Measurements from ENCODE around the gene RIMBP2.

Gene RIMBP2

DNA sequence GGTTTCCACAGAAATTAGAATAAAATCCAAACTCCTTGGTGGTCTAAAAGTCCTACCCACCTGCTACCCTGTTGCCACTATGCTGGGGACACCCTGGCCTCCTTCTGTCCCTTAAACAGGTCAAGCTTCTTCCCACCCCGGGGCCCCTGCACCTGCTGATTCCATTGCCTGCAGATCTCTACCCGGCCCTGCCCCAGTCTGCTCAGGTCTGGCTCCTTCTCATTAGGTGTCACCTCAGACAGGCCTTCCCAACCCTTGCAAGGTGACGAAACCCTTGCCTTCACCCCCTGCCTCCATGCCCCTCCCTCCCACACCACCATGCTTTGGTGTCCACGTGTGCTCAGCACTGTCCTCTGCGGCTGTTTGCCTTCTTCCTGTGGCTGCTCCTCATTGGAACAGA is 207.8 kb downstream of the RIMBP2 start:
- DNase-seq (ENCODE audit: low spot score) = no peak
- Histone ChIP-seq H3K27ac (no peak overlapping the region), H3K4me3 (no peak overlapping the region)
- TF ChIP-seq CTCF (IDR thresholded peaks at IDR 0.05) = no peak

DNA sequence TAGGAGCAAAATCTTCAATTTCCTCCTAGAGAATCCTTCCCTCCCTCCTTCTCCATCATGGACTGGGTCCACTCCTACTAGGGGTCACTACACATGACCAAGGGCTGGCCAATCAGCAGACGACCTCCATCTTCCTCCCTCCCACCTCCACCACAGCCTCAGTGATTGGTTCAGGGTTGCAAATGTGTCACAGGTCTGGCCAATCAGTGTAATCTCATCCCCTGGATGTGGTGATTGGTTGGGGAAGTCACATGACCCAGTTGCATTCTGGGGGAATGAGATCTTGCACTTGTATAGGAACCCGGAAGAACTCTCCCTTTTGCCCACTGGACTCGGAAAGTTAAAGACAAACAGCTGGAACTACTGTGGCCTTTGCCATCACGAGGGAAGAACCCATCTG is 209.3 kb downstream of the RIMBP2 start:
- H3K27ac ChIP-seq = no peak overlapping the region
- no peak for TF ChIP-seq CTCF (IDR thresholded peaks at IDR 0.05)
- no peak overlapping the region for H3K4me3 ChIP-seq
- DNase-seq (ENCODE audit: low spot score) = no peak

- DNase-seq (ENCODE audit: low spot score) = no peak
- no peak for TF ChIP-seq CTCF (IDR thresholded peaks at IDR 0.05)
- H3K4me3 ChIP-seq = no peak overlapping the region
- H3K27ac ChIP-seq = no peak overlapping the region
Measured at GRCh38 chr12:130504840-130505175, 211.3 kb downstream of the RIMBP2 start.

- no peak for DNase-seq (ENCODE audit: low spot score)
- Histone ChIP-seq H3K27ac (no peak overlapping the region), H3K4me3 (no peak overlapping the region)
- no peak for TF ChIP-seq CTCF (IDR thresholded peaks at IDR 0.05)
Measured at GRCh38 chr12:130504110-130504839, 211.8 kb downstream of the RIMBP2 start.

- DNase-seq (ENCODE audit: low spot score) = no peak
- no peak overlapping the region for H3K4me3 ChIP-seq
- H3K27ac ChIP-seq = no peak overlapping the region
- no peak for TF ChIP-seq CTCF (IDR thresholded peaks at IDR 0.05)
Measured at GRCh38 chr12:130501821-130502220, 214.3 kb downstream of the RIMBP2 start.

DNA sequence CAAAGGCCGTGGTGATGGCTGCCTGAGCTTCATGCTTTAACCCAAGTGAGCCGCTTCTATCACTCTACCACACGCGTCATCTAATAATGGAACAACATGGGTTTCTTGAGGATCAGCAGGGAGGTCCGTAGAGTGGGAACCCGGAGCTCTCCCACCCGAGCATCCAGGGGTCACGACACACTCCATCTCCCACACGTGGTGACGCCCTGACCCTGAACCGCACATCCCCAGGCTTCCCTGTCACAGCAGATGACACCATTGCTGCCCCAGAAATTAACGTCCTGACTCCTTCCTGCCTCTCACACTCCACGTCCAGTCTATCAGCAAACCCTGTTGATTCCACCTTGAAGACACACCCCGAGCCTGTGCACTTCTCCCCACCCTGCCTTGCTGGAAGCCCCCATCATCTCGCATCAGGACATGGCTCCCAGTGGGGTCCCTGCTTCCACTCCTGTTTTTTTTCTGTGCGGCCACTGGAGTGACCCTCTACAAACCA is 215.2 kb downstream of the RIMBP2 start:
- H3K27ac ChIP-seq = no peak overlapping the region
- TF ChIP-seq CTCF (IDR thresholded peaks at IDR 0.05) = no peak
- DNase-seq (ENCODE audit: low spot score) = no peak
- no peak overlapping the region for H3K4me3 ChIP-seq

DNA sequence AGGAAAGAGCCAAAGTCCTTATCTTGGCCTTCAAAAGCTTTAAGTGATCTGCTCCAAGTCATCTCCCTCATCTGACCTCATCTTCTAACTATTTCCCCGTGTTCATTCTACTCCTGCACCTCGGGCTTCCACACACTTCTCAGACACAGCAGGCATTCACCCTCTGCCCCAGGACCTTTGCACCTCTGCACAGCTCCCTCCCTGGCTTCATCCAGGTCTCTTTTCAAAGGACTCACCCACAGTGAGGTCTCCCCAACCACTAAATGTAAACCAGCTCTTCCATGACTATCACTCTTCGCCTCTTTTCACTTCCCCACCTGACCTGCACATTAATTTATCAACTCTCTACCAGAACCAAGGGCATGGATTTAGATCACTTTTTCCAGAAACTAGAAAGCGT is 216.6 kb downstream of the RIMBP2 start:
- no peak overlapping the region for H3K27ac ChIP-seq
- no peak for TF ChIP-seq CTCF (IDR thresholded peaks at IDR 0.05)
- H3K4me3 ChIP-seq = no peak overlapping the region
- no peak for DNase-seq (ENCODE audit: low spot score)
